ENCODE data around the gene EID2. TPM values are rescaled to one million over a fixed set of nuclear protein-coding genes. Genes with fewer than 3 reads are reported as not detected.

The EID2 gene
- 33.7 to 46.9 TPM (median 42.4 TPM) in 5 replicates for total RNA-seq (2022; extraction: Qiagen RNA extraction)

DNA sequence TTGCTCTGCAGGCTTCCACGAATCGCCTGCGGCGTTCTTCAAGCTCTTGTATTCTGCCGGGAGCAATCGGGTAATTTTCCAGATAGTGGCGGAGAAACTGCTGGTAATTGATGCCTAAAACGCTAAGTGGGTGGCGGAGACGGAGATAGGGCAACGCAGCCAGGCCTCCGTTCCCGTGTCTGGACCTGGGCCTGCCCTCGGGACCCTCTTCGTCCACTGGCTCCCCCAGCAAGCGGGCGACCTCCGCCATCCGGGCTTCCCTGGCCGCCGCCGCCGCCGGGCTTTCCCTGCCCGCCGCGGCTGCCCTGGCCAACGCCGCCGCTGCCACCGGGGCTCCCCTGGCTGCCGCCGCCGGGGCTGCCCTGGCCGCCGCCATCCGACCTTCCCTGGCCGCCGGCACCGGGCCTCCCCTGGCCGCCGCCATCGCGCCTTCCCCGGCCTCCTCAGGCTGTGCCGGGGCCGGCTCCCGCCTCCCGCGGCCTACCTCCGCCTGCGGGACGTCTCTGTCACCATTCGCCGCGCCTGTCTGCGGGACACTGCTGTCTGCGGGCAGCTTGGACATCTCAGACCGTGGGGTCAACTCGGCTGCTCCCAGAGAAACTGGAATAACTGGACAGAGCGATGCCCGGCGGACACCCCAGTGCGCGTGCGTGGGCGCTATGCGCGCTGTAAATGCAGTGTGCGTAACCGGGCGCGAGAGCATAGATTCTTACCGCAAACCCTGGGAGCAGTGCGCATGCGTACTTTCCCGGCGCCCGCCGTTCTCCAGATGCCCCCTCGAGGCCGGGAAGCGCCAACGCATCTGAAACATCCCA, at the start of gene EID2:
Gene EID2, minus strand, starts transcription at position 644 of the 815 bp plus-strand sequence. Its CDS starts 82 bp downstream, at position 562.

DNA sequence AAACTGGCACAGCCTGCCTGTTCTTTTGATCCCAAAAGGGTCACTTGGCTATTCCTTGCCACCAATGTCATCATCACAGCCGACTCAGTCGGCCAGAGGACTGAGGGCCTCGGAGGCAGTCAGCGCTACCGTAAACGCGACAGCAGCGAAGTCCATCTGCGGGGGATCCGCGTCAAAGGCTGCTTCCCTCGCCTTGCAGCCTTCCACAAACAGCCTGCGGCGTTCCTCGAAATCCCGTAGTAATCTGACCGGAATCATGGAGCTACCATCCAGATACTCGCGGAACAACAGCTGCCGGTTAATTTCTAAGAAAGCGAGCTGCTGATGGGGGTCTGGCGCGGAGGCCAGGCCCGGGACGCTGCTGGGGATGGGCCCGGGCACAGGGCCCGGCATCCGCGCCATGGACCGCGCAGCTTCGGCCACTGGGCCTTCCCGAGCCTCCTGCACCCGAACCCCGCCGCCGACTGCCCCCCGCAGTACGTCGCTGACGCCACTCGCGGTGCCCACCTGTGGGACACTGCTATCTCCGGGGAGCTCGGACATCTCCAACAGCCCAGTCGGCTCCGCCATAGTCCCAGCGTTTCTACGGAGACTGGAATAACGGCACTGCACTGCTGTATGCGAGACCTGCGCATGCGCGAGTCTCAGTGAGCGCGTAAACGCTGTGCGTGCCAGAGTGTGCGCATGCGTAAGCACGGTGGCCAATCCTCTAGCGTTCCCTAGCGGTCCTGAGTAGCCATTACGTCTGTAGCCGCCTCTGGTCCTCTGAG, 7.5 kb downstream of the EID2 start, which contains the start of gene EID2B:
Gene EID2B, minus strand, starts transcription at position 620 of the 770 bp plus-strand sequence. Its CDS starts 50 bp downstream, at position 570.

DNA sequence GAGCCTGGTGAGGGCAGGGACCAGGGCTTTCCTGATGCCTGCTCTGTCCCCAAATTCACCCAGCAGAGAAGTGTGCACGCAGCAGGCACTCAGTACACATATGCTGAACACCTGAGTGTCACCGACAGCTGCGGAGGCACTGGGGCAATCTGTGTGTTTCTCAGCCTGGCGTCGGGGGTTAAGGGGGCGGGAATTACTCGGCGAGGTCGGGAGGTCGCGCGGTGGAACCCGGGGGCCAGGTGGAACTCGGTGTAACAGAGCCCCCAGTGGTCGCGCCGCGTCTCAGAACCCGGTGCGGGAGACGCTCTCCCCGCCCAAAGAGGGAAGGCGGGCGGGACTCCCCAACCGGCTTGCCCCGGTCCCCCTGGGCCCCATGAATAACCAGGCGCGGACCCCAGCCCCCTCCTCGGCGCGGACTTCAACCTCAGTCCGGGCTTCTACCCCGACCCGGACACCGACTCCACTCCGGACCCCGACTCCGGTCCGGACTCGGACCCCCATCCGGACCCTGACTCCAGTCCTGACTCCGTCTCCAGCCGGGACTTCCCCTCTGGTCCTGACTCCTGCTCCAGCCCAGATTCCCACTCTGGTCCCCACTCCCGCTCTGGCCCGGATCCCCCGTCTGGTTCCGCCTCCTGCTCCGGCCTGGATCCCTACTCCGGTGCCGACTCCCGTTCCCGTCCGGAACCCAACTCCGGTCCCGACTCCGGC, 25.0 kb downstream of the EID2 start, which contains the start of gene SELENOV:
Gene SELENOV, plus strand, starts transcription at position 300 of the 711 bp plus-strand sequence. Its CDS starts 74 bp downstream, at position 374.

GRCh38 chr19:39498798-39499642, 40.9 kb downstream of the EID2 start, which contains the start of gene DLL3:
DLL3 (plus strand) TSS chr19:39498947; CDS start chr19:39498975, 28 bp downstream.

Other genes starting within 250 kb of the EID2 start
- gene IFNL1, start 243.8 kb downstream of the EID2 start, total RNA-seq (2022; extraction: Qiagen RNA extraction): 0.15 to 0.42 TPM (median 0.32 TPM) in 4 of 5 replicates, not detected in the other
- 7.9 to 13.4 TPM (median 12.3 TPM) in 5 replicates for gene LRFN1, start 219.3 kb downstream of the EID2 start, total RNA-seq (2022; extraction: Qiagen RNA extraction)
- gene GMFG, start 204.1 kb downstream of the EID2 start, total RNA-seq (2022; extraction: Qiagen RNA extraction): 0.21 to 0.48 TPM (median 0.39 TPM) in 4 of 5 replicates, not detected in the other
- gene SAMD4B, start 197.7 kb downstream of the EID2 start, total RNA-seq (2022; extraction: Qiagen RNA extraction): 121 to 183 TPM (median 177 TPM) in 5 replicates
- gene PAF1, start 149.1 kb downstream of the EID2 start, total RNA-seq (2022; extraction: Qiagen RNA extraction): 69.8 to 73.4 TPM (median 72.4 TPM) in 5 replicates
- 61.9 to 70.6 TPM (median 65.2 TPM) in 5 replicates for gene MED29, start 148.8 kb downstream of the EID2 start, total RNA-seq (2022; extraction: Qiagen RNA extraction)
- gene ZFP36, start 133.3 kb downstream of the EID2 start, total RNA-seq (2022; extraction: Qiagen RNA extraction): 65.6 to 124 TPM (median 101 TPM) in 5 replicates
- 44.3 to 72.0 TPM (median 62.7 TPM) in 5 replicates for gene PLEKHG2, start 127.5 kb downstream of the EID2 start, total RNA-seq (2022; extraction: Qiagen RNA extraction)
- gene RPS16, start 104.2 kb downstream of the EID2 start, total RNA-seq (2022; extraction: Qiagen RNA extraction): 6,027 to 7,937 TPM (median 7,455 TPM) in 5 replicates
- gene SUPT5H, start 94.6 kb downstream of the EID2 start, total RNA-seq (2022; extraction: Qiagen RNA extraction): 176 to 203 TPM (median 194 TPM) in 5 replicates
- 165 to 230 TPM (median 217 TPM) in 5 replicates for gene TIMM50, start 59.3 kb downstream of the EID2 start, total RNA-seq (2022; extraction: Qiagen RNA extraction)
- gene DLL3, start 41.2 kb downstream of the EID2 start, total RNA-seq (2022; extraction: Qiagen RNA extraction): 6.8 to 11.9 TPM (median 11.2 TPM) in 5 replicates
- gene SELENOV, start 25.0 kb downstream of the EID2 start, total RNA-seq (2022; extraction: Qiagen RNA extraction): not detected in 5 replicates
- 8.4 to 10.2 TPM (median 8.7 TPM) in 5 replicates for gene EID2B, start 7.3 kb downstream of the EID2 start, total RNA-seq (2022; extraction: Qiagen RNA extraction)
- gene LGALS13, start 62.4 kb upstream of the EID2 start, total RNA-seq (2022; extraction: Qiagen RNA extraction): not detected in 5 replicates
- not detected in 5 replicates for gene LGALS16, start 115.8 kb upstream of the EID2 start, total RNA-seq (2022; extraction: Qiagen RNA extraction)
- gene LGALS14, start 164.3 kb upstream of the EID2 start, total RNA-seq (2022; extraction: Qiagen RNA extraction): not detected in 5 replicates
- gene CLC, start 197.9 kb upstream of the EID2 start, total RNA-seq (2022; extraction: Qiagen RNA extraction): not detected in 5 replicates
- gene LEUTX, start 238.7 kb upstream of the EID2 start, total RNA-seq (2022; extraction: Qiagen RNA extraction): not detected in 5 replicates

All from A549 treated with CORT108297 at 1 μM for 4 hours (cell line).